Posterior cingulate gyrus (tissue), 11 donors: ENCODE data around the gene LPCAT2.

Experiments used
- DNase-seq, 10 donors: peaks; one replicate each; pipeline versions ENCODE4 v3.0.0 to v3.0.0-alpha.2; 2020 to 2021; ENCODE audit warnings: mixed read lengths in 3 of 10
- intact Hi-C: fragments of 100-400 bp; cut with DNase I; formaldehyde crosslinking; loops from one replicate; pipeline ENCODE4 v1.15.1; 2023

LPCAT2 gene

DNA sequence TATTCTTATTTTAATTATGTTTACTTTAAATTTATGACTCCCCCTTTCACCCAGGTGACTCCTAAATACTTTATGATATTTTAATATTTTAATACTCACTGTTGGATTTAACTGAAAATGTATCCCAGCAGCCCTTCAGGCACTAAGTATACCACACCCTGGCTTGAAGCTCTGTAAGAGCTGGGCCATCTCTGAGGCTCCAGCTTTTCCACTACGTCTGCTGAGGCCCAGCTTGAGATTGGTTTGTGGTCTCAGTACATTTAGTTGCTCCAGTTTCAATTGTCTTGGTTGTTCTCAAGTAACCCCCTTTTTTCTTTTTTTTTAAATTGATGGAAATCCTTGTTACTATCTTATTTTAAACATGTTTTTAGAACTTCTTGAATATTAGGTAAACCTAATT is 30.6 kb downstream of the LPCAT2 start:
- DNase-seq, result no peak
- intact Hi-C loops, result no loop called here

- intact Hi-C loops, result loop anchor here (5.0 kb wide), 1 partner anchor 162 kb away; no protein-coding TSS in a partner anchor
- no peak for DNase-seq
These were observed 31.3 kb downstream of the LPCAT2 start for GRCh38 chr16:55540221-55540620.

DNA sequence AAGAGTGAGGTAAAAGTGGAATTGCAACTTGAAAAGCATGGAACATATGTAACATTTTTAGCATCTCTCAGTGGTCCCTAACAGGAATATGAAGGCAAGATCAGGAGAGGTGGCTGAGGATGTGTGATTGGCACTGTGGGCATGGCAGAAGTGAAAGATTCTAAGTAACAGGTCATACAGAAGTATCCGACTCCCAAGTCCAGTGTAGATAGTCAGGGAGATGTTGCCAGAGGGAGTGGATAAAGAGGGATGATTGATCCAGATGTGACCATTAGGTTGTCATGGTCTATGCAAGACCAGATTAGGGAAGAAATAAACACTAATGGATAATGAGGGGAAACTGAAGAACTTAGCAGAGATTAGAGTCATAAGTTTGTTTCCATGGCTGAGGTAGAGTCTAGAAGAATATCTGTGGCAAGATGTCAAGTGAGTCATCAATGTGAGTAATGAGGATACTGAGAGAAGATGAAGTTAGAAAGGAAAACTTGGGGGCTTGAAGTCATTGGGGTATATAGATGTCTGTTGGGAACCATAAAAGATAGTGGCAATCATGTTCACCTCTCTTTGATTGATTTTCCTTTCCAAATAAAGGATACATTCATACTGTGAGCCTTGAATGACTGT is 33.7 kb downstream of the LPCAT2 start:
- no peak for DNase-seq

DNA sequence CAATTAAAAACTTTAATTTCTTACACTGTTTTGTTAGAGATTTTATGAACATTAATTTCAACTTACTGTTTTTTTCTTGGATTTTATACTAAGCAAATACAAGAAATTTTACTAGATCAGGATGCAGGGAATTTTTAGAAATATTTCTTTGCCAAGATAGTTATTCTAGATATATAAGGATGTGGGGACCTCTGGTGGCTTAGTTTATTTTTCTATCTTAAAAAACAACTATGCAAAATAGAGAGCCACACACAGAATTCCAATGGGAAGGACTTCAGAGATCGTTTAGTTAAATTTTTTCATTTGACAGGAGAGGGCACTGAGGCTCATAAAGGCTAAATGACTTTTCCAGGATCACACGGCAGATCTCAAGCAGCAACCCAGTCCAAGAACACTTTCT is 34.6 kb downstream of the LPCAT2 start:
- no peak for DNase-seq
- intact Hi-C loops, result loop anchor here (1.0 to 5.0 kb wide), 4 partner anchors 41 to 159 kb away; no protein-coding TSS in a partner anchor

More for the DNA sequence above, 33.7 kb downstream of the LPCAT2 start:
- intact Hi-C loops, result loop anchor here (1.0 to 5.0 kb wide), 4 partner anchors 40 to 160 kb away; no protein-coding TSS in a partner anchor

DNA sequence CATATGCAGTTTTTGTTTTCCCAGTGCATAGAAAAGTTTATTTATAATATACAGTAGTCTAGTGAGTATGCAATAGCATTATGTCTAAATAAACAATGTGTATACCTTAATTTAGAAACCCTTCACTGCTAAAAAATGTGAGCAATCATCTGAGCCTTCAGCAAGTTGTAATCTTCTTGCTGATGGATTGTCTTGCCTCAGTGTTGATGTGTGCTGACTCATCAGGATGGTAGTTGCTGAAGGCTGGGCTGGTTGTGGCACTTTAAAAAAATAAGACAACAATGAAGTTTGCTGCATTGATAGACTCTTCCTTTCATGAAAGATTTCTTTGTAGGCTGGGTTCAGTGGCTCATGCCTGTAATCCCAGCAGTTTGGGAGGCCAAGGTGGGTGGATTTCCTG is 43.7 kb downstream of the LPCAT2 start:
- intact Hi-C loops, result no loop called here
- no peak for DNase-seq

DNA sequence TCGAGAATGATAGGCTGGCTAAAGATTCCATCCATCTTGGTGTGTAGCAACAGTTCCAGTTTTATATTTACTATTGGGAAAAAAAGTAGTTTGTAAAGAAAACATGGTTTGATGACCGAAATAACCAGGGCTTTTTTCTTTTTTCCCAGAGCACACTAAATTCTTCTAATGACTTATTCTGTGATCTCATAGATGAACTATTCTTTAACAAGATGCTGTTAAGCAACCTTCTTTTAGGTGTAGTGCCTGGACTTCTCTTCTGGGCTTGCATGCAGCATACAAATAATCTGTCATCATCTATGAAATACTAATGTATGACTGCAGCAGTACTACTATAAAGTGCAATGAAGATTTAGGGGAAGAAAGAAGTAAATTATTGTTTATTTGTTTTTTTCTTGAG is 46.6 kb downstream of the LPCAT2 start:
- DNase-seq, result no peak
- intact Hi-C loops, result no loop called here

DNA sequence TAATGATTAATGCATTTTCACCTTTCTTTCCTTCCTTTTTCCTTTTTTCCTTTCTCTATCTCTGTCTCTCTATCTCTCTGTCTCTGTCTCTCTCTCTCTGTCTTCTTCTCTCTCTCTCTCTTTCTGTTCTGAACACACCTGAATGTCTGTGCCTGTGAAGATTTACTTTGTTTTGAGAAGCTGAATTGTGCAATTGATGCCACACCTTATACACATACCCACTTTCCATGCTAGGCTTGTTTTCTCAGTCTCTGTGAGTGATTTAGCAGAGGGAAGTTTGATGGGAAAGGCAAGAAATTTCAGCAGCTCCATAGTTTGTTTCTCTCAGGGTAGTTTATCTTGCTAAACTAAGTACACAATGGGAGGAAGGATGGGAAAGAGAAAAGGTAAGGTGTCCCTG is 48.3 kb downstream of the LPCAT2 start:
- no peak for DNase-seq
- intact Hi-C loops, result no loop called here

DNA sequence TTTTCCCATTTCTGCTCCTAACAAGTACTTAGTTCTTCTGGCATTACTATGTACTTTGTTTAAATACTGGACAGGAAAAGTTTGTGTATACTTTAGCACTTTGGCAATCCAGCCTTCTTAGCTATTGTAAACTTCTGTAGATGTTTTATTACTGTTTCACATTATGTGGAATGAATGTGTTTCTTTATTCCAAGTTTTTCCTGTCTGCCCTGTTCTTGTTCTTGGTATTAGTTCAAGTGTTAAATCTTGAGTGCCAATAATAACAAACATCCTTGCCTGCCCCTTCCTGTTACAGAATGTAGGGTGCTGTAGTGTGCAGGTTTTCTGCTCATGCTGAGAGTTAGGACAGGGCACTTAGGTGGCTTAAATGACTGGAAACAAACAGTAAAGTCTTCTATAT is 50.4 kb downstream of the LPCAT2 start:
- DNase-seq, result no peak
- intact Hi-C loops, result no loop called here

- DNase-seq, result no peak
- intact Hi-C loops, result no loop called here
These were observed 51.2 kb downstream of the LPCAT2 start for GRCh38 chr16:55559933-55560516.

DNA sequence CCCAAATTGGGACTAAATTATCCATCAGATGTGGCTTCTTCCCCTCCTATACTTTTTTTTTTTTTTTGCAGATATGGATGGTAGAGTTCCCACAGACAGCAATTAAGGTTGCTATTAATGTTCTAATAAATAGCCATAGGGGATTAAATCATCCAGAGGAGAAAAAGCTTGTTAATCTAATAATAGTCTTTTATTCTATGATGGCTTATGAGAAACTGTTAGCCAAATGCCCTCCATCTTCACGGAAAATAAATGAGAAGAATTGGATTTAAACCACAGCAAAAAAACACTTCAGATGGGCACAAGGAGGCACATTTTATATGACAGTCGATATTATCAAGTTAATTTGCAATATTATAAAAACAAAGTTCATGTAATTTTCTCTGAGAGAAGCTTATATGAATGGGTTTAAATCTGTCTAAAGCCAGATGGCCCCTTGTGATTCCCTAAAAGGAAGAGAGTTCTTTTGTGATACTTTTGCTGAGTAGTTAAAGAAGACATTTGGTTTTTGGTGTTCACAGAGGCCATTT is 52.5 kb downstream of the LPCAT2 start:
- intact Hi-C loops, result no loop called here
- DNase-seq, result no peak

DNA sequence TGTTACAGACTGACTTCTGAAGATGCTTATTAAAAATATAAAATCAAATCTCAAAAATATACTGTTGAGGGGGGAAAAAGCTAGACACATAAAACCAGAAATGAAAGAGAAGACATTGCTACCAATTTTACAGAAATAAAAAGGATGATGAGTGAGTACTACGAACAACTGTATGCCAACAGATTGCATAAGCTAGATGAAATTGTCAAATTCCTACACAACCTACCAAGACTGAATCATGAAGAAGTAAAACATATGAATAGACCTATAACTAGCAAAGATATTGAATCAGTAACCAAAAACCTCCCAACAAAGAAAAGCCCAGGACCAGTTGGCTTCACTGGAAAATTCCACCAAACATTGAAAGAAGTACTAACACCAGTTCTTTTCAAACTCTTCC is 54.1 kb downstream of the LPCAT2 start:
- intact Hi-C loops, result no loop called here
- DNase-seq, result no peak

DNA sequence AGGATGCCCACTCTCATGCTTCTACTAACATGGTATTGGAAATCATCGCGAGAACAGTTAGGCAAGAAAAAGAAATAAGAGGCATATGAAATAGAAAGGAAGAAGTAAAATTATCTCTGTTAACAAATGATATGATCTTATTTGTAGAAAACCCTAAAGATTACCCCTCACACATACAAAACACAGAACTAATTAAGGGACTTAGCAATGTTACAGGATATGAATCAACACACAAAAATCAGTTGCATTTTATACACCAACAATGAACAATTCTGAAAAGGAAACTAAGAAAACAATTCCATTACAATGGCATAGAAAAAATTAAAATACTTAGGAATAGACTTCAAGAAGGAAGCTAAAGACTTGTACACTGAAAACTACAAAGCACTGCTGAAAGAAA is 54.9 kb downstream of the LPCAT2 start:
- intact Hi-C loops, result no loop called here
- DNase-seq, result no peak

DNA sequence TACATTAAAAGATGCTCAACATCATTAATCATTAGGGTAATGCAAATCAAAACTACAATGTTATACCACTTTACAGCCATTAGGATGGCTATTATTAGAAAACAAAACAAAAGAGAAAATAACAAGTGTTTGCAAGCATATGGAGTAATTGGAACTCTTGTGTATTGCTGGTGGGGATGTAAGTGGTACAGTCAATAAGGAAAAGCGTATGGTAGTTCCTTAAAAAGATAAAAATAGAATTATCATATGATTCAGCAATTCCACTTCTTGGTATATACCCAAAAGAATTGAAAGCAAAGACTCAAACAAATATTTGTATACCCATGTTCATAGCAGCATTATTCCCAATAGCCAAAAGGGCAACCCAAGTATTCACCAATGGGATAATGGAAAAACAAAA is 56.2 kb downstream of the LPCAT2 start:
- intact Hi-C loops, result no loop called here
- DNase-seq, result no peak

- no peak for DNase-seq
- intact Hi-C loops, result no loop called here
These were observed 57.7 kb downstream of the LPCAT2 start, which contains the start of gene CAPNS2 for GRCh38 chr16:55566432-55567175. TSS of gene CAPNS2 (plus strand) at chr16:55566684. CDS start at chr16:55566757, 73 bp downstream.

GRCh38 chr16:55567382-55567781 is 58.5 kb downstream of the LPCAT2 start:
- no peak for DNase-seq
- intact Hi-C loops, result no loop called here

GRCh38 chr16:55568207-55568606 is 59.3 kb downstream of the LPCAT2 start:
- no peak for DNase-seq
- intact Hi-C loops, result no loop called here

- intact Hi-C loops, result no loop called here
- DNase-seq, result no peak
These were observed 60.2 kb downstream of the LPCAT2 start for GRCh38 chr16:55569025-55569424.

GRCh38 chr16:55570159-55570558 is 61.3 kb downstream of the LPCAT2 start:
- intact Hi-C loops, result no loop called here

GRCh38 chr16:55571191-55571897 is 62.5 kb downstream of the LPCAT2 start:
- intact Hi-C loops, result no loop called here
- DNase-seq, result no peak

More at GRCh38 chr16:55570159-55570558, 61.3 kb downstream of the LPCAT2 start:
- DNase-seq, result no peak

GRCh38 chr16:55572439-55572838 is 63.6 kb downstream of the LPCAT2 start:
- intact Hi-C loops, result no loop called here
- DNase-seq, result no peak

GRCh38 chr16:55574811-55575210 is 65.9 kb downstream of the LPCAT2 start:
- no peak for DNase-seq
- intact Hi-C loops, result no loop called here
